DLD1 (cell line): ENCODE measurements around the gene LEMD2.

Experiments used
- in situ Hi-C: cut with HindIII; loops from 2 replicates; pipeline ENCODE4 v1.10.0; 2017; ENCODE audit warnings: low sequenced_read_pairs

The LEMD2 gene

DNA sequence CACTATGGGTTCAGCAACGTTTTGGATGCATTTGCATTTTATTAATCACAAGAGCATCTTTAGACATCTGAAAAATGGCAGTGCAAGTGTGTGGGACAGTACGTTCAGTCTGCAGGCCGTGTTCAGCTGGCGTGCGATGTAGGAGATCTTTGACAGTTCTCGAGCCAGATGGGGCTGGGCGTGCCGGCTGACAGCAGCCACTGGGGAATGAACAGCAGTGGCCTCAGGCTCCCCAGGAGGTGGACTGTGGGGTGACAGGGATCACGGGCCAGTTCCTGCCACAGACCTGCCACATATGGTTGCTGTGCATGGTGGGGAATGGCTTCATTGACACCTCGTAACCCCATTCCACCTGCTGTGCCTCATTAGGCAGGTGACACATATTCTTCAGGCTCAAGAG, 31.3 kb upstream of the LEMD2 start:
- in situ Hi-C loops = no loop called here

DNA sequence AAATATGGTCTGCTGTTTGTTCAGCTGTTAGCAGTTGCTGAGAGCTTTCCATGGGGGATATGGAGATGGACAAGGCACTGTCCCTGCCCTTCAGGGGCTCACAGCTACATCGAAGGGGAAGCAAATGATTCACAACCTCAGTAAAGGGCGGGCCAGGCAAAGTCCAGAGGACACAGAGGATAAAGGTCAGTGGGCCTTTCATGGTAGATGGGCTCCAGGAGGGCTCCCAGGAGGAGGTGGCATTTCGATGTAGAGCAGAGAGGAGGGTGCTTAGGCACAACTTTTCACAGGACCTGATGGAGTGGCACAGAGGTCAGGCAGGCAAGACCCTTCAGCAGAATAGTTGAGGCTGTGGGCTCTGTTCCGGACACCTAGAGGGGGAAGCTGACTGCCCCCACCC, 30.1 kb upstream of the LEMD2 start:
- in situ Hi-C loops = no loop called here

DNA sequence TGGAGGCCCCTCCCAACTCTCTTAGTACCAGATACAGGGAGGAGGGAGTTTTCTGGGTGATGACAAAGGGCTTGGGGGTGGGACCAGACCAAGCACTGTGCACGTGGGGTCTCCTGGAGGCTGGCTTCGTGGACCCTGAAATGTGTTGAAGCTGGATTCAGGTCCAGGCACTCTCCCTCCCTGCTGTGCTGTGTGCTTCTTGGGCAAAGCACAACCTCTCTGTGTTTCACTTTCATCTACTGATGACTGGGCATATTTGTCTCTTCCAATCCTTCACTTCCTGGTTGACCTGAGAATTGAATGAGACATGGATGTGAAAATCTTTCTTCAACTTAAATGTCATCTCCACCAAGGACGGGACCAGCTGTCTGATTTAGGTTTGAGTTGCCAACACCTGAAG, 29.4 kb upstream of the LEMD2 start:
- in situ Hi-C loops = no loop called here

DNA sequence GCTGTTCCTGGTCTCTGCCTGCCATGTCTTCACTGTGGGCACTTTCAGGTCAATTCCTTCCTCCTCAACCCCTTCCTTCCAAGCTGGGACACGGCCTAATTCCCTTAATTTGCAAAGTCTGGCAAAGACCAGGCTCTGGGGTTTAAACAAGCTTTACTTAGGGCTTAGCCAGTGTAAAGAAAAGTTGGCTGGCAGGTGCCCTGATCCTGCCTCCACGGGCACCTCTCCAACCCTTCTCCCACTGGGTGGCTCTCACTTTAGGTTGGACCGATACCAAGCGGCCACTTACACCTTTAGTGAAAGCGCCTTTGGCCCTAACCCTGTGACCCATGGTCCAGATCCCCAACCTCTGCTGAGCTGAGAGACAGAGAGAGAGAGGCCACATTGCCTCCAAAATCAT, 28.6 kb upstream of the LEMD2 start:
- in situ Hi-C loops = no loop called here

DNA sequence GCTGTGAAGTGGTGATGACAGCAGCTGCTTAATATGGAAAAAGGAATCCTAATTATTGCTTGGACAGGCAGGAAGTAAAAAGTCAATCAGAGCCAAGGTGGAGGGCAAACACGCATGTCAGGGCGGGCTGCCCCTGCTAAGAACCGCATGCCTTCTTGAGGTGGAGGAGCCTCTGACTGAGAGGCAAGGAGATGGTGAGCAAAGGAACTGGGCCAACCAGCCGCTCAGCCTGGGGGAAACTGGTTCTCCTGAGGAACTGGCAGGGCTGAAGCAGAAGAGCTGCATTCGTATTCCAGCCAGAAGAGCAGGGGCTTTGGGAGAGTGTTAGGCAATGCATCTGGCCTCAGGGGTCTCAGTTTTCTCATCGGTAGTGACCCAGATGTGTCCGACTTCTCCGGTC, 28.0 kb upstream of the LEMD2 start:
- in situ Hi-C loops = no loop called here

DNA sequence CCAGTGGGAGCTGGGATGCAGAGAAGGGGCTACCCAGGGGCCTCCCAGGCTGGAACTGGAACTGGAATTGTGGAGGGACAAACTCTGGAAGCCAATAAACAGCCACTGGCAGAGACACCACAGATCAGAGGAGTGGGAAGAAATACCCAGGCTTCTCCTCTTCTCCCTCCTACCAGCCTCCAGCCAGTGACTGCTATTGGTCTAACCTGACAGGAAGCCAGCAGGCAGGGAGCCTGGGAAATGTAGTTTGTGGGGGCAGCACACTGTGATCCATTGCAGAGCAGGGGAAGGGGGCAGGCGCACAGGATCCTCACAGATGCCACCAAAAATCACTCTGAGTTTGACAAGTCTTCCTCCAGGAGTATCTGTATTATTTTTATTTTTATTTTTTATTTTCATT, 26.9 kb upstream of the LEMD2 start:
- in situ Hi-C loops = no loop called here

DNA sequence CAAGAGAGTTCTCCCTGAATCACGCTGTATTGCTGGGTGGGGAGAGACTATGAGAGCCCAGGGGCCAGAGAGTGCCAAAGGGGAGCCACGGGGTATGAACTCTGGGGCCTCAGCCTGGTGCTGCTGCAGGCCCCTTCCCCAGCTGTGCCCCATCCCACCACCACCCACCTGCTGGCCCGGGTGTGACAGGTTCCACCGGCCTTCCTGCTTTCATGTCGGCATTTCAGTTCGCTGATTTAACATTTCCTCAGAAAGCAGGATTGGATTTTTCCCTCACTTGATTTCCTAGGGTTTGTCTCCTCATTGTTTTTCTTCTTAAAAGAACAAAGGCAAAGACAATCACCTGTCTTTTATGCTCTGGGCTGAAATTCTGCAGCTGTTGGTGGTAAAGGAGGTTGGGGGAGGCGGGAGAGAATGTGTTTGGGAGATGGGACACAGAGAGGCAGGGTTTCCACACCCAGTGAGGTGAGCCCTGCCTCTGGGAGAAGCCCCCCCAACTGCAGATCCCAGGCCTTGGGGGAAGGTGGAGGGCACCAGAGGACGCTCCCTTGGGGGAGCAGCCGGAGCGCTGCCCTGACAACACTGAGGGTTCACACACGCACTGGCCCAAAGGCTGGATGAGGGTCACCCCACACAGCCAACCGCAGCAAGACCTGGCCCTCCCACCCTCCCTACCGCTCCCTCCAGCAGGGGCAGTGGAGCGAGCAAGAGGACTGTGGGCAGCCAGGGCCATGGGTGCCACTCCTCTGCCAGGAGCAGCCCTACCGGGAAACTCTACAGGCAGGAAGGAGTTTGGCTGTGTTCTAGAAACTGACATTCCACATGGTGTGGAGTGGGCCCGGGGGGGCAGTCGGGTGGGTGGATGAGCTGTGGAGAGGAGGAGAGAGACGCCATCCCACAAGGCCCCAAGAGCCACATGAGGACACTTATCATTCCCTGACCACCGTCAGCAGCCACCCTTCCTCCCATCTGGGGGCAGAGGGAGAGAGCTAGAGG, 25.4 kb upstream of the LEMD2 start:
- in situ Hi-C loops = no loop called here

DNA sequence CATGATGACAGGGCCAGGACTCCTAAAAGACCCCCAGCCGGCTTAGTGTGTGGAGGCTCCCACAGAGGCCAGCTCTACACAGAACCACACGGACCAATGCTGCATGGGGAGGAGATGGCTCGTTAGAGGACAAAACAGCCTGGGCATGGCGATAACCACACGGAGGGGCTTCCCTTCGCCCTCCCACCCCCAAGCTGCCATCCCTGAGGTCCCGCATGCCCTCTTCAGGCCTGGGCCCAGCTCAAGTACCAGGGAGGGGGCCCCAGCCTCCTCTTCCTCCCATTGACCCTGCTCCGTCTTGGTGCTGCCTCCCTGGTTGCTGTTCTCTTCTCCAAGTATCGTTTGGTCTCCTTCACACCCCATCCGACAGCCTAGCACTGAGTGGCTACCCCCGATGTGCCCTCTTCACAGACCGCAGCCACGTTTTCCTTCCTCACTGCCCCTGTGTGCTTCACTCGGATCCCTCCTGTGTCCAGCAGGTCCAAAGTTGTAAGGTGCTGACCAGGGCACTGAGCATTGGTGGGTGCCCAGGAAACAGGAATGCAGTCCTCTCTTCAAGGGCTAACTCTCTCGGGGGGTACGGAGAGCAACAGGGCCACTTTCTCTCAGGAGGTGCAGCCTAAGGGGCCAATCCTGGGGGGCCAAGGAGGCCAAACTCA, 24.4 kb upstream of the LEMD2 start:
- in situ Hi-C loops = no loop called here

DNA sequence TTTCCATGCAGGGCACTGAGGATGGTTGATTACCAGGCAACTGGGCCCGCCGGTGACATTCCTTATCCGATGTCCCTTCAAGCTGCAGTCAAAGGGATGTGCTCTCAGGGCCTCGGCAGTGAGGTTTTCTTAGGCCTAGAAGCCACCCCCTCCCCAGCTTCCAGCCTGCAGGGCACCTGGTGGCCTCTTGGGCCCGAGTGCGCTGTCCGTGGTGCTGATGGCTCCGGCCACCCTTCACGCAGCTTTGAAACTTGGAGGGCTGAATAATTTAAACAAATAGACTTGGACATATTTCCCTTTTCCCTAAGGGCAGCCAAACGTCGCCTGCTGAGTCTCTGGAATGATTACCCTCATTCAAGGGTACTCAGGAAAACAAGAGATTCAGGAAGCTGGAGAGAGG, 23.7 kb upstream of the LEMD2 start:
- in situ Hi-C loops = no loop called here

DNA sequence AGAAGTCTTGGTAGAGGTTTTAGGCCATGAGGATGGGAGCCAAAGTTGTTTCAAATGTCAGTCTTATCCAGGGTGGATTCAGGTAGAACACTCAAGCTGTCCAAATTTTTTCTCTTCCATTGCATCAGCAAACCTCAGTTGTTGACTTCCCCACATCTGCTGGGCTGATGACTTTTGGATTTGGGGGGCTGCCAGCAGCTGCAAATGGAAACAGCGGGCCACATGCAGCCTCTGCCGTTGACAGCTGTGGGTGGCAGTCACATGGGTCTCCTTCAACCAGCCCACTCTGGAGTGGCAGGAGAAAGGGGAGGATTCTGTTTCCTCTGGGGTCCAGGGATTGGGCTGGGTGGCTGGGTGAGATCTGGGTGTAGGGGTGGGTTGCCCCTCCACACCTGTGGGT, 20.7 kb upstream of the LEMD2 start:
- in situ Hi-C loops = no loop called here

DNA sequence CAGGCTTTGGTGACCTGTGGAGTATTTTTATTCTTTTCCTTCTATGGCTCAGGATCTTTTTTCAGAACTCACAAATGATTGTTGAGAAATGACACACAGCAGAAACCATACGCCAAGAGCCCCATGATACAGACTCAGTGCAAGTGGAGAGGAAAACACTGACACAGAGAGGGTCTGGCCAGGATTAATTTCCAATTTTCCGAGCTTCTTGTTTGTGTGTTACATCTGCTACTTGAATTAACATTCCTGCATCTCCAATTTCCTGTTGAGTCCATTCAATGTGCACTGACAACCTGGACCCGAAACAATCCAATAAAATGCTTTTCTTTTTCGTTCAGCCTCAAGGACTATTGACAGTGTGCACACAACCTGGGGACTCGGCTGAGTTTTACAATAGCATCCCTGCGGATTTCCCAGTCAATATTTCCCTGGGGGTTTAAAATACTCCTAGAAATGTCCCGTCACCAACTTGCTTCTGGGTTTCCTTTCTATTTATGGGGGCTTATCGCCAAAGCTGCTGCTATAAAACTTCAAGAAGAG, 19.8 kb upstream of the LEMD2 start:
- in situ Hi-C loops = no loop called here

DNA sequence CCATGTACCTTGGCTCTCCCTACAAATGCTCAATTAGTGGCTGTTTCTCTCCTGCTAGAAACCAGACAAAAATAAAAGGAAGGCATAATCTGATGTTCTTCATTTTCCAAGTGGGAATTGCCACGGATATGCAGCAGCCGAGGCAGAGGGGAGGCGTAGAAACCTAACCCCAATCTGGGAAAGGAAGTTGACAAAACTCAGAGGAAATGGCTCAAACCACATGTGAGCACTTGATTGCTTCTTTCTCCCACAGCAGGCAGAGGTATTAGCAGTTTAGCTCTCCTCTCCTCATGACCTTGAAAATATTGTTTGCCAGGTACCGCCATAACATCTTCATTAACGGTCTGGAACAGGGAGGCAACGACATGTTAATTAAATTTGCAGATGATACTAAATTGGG, 18.7 kb upstream of the LEMD2 start:
- in situ Hi-C loops = no loop called here

DNA sequence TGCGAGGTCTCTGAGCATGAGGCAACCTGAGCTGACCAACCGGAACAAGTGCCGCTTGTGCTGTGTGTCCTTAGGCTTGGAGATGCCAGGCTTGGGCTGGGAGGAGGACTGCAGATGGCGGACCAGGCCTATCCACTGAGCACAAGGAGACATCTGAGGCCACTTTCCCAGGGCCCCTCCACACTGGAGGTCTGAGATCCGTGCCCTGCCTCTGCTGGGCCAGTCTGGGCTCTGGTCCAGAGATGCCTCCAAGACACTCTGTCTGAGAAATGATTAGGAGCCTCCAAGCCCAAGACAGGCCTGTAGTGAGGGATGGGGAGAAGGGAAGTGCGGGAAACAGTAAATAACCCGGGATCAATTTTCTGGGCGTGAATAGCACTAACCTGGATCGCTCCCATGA, 17.9 kb upstream of the LEMD2 start:
- in situ Hi-C loops = no loop called here

DNA sequence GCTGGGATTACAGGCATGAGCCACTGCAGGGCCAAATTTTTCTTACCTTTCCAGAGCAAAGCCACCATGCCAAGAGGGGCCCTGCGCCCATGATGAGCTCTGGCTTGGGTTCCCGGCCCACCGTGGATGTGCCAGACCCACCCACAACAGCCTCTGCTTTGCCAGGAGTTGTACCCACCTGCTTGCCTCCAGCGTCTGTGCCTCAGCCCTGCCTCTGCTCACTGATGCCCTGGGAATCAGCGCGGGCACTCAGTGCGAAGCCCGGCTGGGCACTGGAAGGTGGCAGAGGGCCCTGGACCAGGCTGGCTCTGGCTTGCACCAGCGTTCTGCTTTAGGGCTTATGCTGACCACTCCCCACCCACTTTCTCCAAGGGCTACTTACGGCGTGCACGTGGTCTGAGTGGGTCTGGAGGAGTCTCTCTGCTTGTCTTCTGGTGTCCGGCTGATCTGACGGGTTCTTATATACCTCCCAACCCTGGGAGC, 14.7 kb upstream of the LEMD2 start, which contains the start of gene MLN:
Gene MLN (minus strand): TSS at position 433 of the 483 bp plus-strand sequence. CDS start 2,840 bp downstream, outside the sequence.
- in situ Hi-C loops = no loop called here

DNA sequence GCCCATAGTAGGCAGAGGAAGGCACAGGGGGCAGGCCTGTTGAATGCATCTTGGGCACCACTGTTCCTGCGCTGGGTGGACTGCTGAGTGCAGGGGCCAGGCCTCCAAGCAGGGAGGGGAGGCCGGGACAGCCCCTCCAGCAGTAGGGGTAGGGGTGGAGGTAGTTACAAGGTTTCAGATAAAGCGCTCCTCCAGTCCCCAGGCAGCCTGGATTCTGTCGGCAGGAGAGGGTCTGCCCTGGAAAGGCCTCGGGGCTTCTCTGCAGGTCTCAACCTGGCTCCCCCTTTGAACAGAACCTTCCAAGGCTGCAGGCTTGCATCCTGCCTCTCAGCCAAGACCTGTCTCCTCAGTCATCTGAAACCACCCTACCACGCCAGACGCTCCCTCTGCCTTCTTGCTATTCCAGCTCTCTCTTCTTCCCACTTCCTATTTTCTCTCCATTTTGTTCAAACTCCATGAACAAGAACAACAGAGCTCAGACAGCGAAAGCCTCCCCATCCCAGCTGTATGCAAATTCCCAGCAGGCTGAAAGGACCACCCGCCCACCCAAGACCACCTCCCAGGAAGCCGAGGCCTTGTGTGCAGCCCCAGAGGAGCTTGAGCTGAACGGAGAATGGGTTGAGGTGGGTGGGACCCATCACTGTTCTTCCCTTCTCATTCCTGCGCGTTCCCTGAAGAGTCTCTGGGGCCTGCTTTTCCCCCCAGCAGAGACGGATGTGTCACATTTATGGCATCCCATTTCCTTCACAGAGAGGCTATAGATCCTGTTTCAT, 13.4 kb upstream of the LEMD2 start:
- in situ Hi-C loops = no loop called here

DNA sequence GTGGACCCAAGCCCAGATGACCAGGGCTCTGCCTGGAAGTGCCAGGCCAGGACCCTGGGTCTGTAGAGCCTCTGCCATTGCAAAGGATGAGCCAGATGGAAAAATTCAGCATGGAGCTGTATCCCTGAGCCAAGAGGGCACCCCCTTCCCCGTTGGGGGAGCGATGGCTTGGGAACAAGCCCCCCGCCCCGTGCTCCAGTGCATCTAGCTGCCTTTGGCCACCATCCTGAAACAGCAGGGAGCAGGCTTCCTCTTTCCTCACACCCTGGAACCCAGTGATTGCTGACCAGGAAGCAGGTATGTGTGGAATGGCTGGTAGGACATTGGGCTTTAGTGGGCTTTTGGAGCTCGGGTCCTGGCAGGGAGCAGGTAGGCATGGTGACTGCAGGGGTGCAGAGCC, 12.7 kb upstream of the LEMD2 start:
- in situ Hi-C loops = no loop called here

DNA sequence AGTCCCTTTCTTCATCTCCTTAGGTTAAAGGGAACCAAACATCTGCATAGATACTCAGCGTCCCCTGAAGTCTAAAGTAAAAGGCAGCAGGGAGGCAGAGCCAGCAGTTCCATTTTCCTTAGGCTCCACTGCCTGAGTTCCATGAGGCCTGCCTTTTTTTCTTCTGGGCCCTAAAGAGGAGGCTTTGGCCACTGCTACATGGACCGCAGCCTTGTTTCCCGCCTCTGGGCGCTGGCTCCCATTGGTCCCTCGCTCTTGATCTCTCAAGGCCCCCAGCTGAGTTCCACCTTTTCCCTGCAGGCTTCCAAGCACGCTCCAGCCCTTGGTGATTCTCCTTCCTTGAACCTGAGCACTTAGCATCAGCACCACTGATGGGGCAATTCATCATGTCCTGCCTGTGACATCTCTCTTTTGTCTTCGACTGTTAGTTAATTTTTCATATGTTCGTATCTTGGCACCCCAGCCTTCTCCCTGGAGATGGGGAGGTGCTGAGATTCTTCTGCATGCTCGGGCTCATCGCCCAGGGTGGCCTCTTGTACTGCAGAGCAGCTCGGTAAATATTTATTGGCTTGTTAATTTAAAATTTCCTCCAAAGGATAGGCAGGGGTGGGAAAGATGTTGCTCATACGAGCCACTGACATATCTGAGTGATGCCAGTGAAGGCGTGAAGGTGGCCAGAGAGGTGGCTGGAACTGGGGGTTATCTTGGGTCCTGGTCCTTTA, 11.5 kb upstream of the LEMD2 start:
- in situ Hi-C loops = no loop called here

DNA sequence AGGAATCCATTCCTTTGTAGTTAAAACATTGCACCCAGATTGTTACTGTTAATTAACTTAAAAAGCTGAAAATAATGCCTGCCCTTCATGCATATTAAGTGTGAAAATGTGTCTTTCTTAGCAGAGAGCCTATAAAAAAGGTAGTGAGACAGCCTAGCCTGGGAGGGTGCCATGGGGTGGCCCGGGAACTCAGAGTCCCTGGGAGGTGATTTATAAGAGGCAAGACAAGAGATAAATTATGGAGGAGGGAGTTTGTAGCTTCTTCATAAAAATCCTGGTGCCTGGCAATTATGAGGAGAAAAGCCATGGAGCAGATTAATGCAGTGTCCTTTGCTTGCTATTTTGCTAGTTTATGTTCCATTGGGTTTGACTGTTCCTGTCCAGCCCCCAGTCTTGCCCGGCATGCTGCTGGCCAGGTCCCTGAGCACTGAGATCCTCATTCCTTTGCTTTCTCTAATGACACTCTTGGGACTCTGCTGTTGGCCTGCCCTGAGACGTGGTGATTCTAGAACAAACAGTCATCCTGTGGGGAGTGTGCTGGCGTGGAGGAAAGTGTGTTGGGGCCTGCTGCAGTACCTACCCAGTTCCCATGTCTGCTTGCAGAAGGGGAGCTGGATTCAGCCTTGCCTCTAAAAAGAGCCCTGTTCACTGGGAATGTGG, 10.7 kb upstream of the LEMD2 start:
- in situ Hi-C loops = no loop called here

DNA sequence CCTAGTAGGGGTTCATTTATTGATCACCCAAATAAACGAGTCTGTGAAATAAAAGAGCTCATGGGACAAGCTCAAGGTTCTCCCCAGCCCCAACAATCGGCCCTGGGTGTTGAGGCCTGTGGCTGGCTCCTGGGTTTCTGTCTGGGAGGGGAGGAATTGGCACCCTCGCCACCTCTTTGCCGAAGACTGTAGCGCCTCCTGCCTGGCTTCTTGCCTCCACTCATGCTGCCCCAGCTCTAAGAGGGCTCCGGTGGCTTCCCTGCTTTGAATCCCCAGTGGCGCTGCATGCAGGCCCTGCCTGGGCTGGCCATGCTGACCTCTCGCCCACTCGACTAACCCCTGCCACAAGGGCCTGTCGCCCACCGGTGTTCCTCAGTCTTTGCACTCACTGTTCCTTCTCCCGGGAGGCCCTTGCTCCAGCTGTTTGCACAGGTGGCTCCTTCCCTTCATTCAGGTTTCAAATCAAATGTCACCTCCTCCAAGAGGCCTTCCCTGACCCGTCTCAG, 9.5 kb upstream of the LEMD2 start:
- in situ Hi-C loops = no loop called here
